ENCODE data around the gene GCHFR.

The GCHFR gene

DNA sequence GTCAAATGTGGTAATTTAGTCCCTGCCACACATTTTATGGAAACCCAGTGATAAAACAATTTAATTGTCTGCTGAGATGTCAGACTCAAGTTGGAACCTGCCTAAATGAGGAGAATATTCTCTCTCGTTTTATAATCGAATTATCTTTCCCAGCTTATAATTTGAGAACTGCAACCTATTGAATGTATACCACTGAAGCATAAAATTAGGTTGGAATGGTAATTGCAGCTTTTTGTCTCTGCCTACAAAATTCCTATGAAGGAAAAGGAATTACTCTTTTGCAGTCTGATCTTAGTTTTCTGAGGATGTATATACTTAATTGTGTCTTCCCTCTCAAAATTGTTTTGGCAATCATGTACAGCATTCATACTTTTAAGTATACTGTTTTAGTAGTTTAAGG lies 39.9 kb upstream of the GCHFR start:
- H3K4me3 ChIP-seq (ENCODE audit: low read depth, low read length): no peak overlapping the region
- TF ChIP-seq, protein P1, sequence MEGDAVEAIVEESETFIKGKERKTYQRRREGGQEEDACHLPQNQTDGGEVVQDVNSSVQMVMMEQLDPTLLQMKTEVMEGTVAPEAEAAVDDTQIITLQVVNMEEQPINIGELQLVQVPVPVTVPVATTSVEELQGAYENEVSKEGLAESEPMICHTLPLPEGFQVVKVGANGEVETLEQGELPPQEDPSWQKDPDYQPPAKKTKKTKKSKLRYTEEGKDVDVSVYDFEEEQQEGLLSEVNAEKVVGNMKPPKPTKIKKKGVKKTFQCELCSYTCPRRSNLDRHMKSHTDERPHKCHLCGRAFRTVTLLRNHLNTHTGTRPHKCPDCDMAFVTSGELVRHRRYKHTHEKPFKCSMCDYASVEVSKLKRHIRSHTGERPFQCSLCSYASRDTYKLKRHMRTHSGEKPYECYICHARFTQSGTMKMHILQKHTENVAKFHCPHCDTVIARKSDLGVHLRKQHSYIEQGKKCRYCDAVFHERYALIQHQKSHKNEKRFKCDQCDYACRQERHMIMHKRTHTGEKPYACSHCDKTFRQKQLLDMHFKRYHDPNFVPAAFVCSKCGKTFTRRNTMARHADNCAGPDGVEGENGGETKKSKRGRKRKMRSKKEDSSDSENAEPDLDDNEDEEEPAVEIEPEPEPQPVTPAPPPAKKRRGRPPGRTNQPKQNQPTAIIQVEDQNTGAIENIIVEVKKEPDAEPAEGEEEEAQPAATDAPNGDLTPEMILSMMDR (IDR thresholded peaks at IDR 0.05; ENCODE audit: insufficient read depth, low read depth, low read length, missing control alignments): no peak
- DNase-seq (ENCODE audit: low read depth): no peak

DNA sequence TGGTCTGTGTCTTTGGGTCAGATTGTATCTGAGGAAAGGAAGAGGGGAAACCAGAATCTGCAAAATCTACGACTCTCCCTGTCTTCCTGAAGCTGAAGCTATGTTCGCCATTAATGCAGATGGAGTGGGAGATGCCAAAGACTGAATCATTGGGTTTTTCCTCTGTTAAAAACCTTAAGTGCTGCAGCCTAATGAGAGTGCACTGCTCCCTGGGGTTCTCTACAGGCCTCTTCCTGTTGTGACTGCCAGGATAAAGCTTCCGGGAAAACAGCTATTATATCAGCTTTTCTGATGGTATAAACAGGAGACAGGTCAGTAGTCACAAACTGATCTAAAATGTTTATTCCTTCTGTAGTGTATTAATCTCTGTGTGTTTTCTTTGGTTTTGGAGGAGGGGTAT lies 32.8 kb upstream of the GCHFR start:
- no peak overlapping the region for H3K4me3 ChIP-seq (ENCODE audit: low read depth, low read length)
- no peak for DNase-seq (ENCODE audit: low read depth)
- TF ChIP-seq, protein P1 (IDR thresholded peaks at IDR 0.05; ENCODE audit: insufficient read depth, low read depth, low read length, missing control alignments): no peak

DNA sequence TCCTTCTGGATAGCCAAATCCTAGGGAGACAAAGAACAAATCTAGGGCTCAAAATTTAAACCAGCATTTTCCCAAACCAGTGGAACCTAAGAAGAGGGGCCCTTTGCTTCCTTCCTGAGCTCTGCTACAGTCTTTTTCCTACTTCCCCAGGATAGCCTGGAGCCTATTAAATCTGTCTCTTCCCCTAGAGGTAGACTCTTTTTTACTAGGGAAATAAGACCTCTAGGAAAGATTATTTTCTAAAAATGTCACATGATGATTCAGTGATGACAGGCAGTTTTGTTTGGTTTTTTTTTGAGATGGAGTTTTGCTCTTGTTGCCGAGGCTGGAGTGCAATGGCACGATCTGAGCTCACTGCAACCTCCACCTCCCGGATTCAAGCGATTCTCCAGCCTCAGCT lies 27.3 kb upstream of the GCHFR start:
- no peak for DNase-seq (ENCODE audit: low read depth)
- H3K4me3 ChIP-seq (ENCODE audit: low read depth, low read length): no peak overlapping the region
- TF ChIP-seq, protein P1 (IDR thresholded peaks at IDR 0.05; ENCODE audit: insufficient read depth, low read depth, low read length, missing control alignments): no peak

DNA sequence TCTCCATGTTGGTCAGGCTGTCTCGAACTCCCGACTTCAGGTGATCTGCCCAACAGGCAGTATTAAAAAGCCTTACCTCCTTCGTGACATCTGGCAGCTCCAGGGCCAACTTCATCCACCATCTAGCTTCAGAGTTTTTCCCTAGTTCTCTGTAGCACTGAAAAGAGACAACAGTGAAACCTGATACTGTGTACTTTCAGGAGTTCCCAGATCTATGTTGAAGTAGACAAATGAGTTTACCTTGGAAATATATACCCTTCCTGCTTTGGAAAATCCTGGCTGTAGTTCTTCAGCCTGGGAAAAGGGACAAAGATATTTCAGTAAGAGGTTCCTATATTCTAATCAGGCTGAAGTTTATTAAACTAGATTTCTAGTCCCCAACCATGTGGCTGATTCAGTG lies 26.8 kb upstream of the GCHFR start:
- DNase-seq (ENCODE audit: low read depth): no peak
- H3K4me3 ChIP-seq (ENCODE audit: low read depth, low read length): no peak overlapping the region

DNA sequence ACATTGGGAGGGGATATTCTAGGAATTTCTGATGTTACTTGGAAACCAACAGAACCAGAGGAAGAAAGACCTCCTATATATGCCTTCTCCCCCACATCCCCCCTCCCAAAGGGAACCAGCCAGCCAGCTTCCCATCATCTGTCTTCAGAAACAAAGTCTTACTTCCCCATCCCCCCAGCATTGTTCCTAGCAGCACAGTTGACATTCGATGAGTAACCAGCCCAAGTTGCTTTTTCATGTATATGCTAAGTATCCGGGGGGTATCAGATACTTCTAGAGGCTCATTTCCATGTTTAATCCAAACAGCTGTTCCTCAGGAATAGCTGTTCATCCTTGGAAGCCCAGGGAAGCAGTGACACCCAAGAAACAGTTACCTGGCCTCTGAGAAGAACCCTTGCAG lies 24.8 kb upstream of the GCHFR start:
- no peak for DNase-seq (ENCODE audit: low read depth)
- TF ChIP-seq, protein P1 (IDR thresholded peaks at IDR 0.05; ENCODE audit: insufficient read depth, low read depth, low read length, missing control alignments): no peak
- no peak overlapping the region for H3K4me3 ChIP-seq (ENCODE audit: low read depth, low read length)

More for the DNA sequence above, 26.8 kb upstream of the GCHFR start:
- TF ChIP-seq, protein P1 (IDR thresholded peaks at IDR 0.05; ENCODE audit: insufficient read depth, low read depth, low read length, missing control alignments): no peak

DNA sequence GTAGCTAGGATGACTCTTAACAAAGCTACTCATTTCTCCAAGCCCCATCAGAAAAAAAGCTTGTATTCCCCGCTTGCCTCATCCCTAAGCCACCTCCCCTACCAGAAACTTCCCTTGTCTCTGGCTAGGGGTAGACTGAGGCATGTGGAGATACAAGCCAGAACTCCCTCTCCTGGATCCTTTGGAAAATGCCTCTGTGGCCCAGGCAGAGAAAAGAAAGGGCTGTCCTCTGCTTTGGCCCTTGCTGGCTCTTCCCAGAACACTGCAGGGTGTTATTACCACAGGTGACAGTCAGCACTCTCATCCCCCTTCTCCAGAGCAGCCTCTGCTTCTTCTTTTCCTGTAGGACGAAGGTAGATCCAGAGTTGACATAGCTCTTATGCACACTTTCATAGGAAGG lies 24.0 kb upstream of the GCHFR start:
- TF ChIP-seq, protein P1 (IDR thresholded peaks at IDR 0.05; ENCODE audit: insufficient read depth, low read depth, low read length, missing control alignments): no peak
- DNase-seq (ENCODE audit: low read depth): no peak
- no peak overlapping the region for H3K4me3 ChIP-seq (ENCODE audit: low read depth, low read length)

DNA sequence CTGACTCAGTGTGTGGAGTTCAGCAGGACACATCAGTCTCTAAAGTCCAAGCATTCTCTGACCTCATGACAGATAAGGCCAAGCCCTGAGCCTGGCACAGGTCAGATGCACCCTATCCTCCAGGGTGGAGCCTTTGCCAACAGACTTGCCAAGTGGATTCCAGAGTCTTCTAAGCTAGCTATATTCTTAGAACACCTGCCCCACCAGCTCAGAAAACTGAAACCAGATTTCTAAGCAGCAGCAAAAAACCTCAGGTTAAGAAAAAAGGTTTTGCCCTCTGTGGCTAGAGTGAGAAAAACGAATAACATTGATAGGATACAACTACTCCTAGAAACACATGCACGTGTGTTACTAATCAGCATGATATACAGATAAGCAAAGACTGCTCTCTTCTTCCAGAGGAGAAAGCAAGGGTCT lies 20.4 kb upstream of the GCHFR start:
- DNase-seq (ENCODE audit: low read depth): no peak
- H3K4me3 ChIP-seq (ENCODE audit: low read depth, low read length): no peak overlapping the region
- TF ChIP-seq, protein P1 (IDR thresholded peaks at IDR 0.05; ENCODE audit: insufficient read depth, low read depth, low read length, missing control alignments): no peak

Data from GM12865 (cell line).